Endothelial cell of umbilical vein (primary cell): ENCODE results near the gene CEP128. TPM values are rescaled to one million over a fixed set of nuclear protein-coding genes. Genes with fewer than 3 reads are reported as not detected.

Experiments used
- BruUV-seq: library from RNA; stranded (reverse); fragments of 400-500 nt; replicated peaks from 2 replicates; lab custom pipeline; 2021; lab: Mats Ljungman, UMichigan
- CTCF ChIA-PET: fragments of 300-600, 350-600 bp; sonication (Branson Sonifier 250); formaldehyde crosslinking; loops from one replicate; lab custom pipeline; 2021; ENCODE audit warnings: antibody characterized with exemption, inconsistent platforms; lab: Charles Lee
- POLR2A ChIA-PET: fragments of 300-600, 350-600 bp; sonication (Branson Sonifier 250); formaldehyde crosslinking; loops from one replicate; lab custom pipeline; 2021; ENCODE audit warnings: antibody characterized with exemption, inconsistent platforms; lab: Charles Lee
- DNase-seq: peaks from one replicate; pipeline ENCODE4 v3.0.0-alpha.2; 2011; ENCODE audit warnings: low read depth, low spot score
- FAIRE-seq: peaks from 2 replicates; lab custom pipeline; 2011; peaks lifted over from hg19 to GRCh38; lab: Jason Lieb, UNC
- H2AFZ ChIP-seq: 2 replicates; pipeline ENCODE4 v1.6.0; 2012; ENCODE audit warnings: low read depth, low read length, control low read depth, inconsistent platforms
- H3K27ac ChIP-seq: 2 replicates; pipeline ENCODE4 v1.5.1; 2011; ENCODE audit warnings: low read depth, mild to moderate bottlenecking, control low read depth, low read length, moderate library complexity; ENCODE audit not compliant: insufficient read depth
- H3K27me3 ChIP-seq, 2 experiments: 2 replicates each; pipeline versions ENCODE4 v1.6.0 to v1.6.1; 2011; ENCODE audit warnings: low read length in 2 of 2, mixed read lengths in 1 of 2; ENCODE audit not compliant: control insufficient read depth in 2 of 2, insufficient read depth in 2 of 2
- H3K36me3 ChIP-seq, 2 experiments: 2 replicates in 1 of 2; 3 replicates in 1 of 2; pipeline ENCODE4 v1.5.1; 2011; ENCODE audit warnings: low read length in 2 of 2, mild to moderate bottlenecking in 1 of 2, moderate library complexity in 1 of 2; ENCODE audit not compliant: control insufficient read depth in 2 of 2, insufficient read depth in 2 of 2; ENCODE audit errors: extremely low read depth in 1 of 2
- H3K4me1 ChIP-seq: 3 replicates; pipeline ENCODE4 v1.5.1; 2011; ENCODE audit warnings: mild to moderate bottlenecking, low read length; ENCODE audit not compliant: control insufficient read depth, insufficient read depth; ENCODE audit errors: extremely low read depth
- H3K4me2 ChIP-seq: 2 replicates; pipeline ENCODE4 v1.6.1; 2011; ENCODE audit warnings: low read length, control low read depth, mixed read lengths; ENCODE audit not compliant: insufficient read depth
- H3K4me3 ChIP-seq, 3 experiments: fragments of 200-600 bp in 1 of 3; sonication (generic), shearing (Covaris generic) in 1 of 3; replicated peaks in 1 of 3; 2 replicates each; pipeline ENCODE4 v1.5.1; 2011 to 2016; ENCODE audit warnings: control low read depth in 3 of 3, low read length in 3 of 3, mild to moderate bottlenecking in 2 of 3, inconsistent platforms in 1 of 3, low read depth in 1 of 3, moderate library complexity in 1 of 3; ENCODE audit not compliant: insufficient read depth in 1 of 3
- H3K79me2 ChIP-seq: 2 replicates; pipeline ENCODE4 v1.6.0; 2012; ENCODE audit warnings: low read length, inconsistent platforms; ENCODE audit not compliant: control insufficient read depth, insufficient read depth
- H3K9ac ChIP-seq: replicated peaks from 2 replicates; pipeline ENCODE3; 2011; ENCODE audit warnings: low read length, control low read depth; ENCODE audit not compliant: insufficient read depth; ENCODE audit errors: extremely low read depth
- H3K9me1 ChIP-seq: replicated peaks from 3 replicates; pipeline ENCODE4 v1.6.0; 2011; ENCODE audit warnings: mild to moderate bottlenecking, low read length; ENCODE audit not compliant: control insufficient read depth, insufficient read depth; ENCODE audit errors: extremely low read depth
- H3K9me3 ChIP-seq: replicated peaks from 2 replicates; pipeline ENCODE4 v1.5.1; 2012; ENCODE audit warnings: low read length, inconsistent platforms; ENCODE audit not compliant: control insufficient read depth, insufficient read depth
- H4K20me1 ChIP-seq: replicated peaks from 2 replicates; pipeline ENCODE3; 2011; ENCODE audit warnings: mild to moderate bottlenecking, low read length; ENCODE audit not compliant: control insufficient read depth, insufficient read depth; ENCODE audit errors: extremely low read depth
- EZH2 ChIP-seq: IDR thresholded peaks from 2 replicates; pipeline ENCODE4 v1.6.1; 2012; ENCODE audit warnings: borderline replicate concordance, low read depth, mild to moderate bottlenecking, moderate library complexity, low read length, inconsistent platforms; ENCODE audit not compliant: severe bottlenecking
- FOS ChIP-seq: IDR thresholded peaks from 2 replicates; pipeline ENCODE4 v1.6.1; 2011; ENCODE audit warnings: mild to moderate bottlenecking, low read length, moderate library complexity, borderline replicate concordance; ENCODE audit not compliant: insufficient read depth
- GATA2 ChIP-seq: IDR thresholded peaks from 2 replicates; pipeline ENCODE4 v1.7.0; 2011; ENCODE audit warnings: low read depth, mild to moderate bottlenecking, moderate library complexity, mixed read lengths, low read length; ENCODE audit not compliant: insufficient read length, insufficient read depth
- JUN ChIP-seq: IDR thresholded peaks from 2 replicates; pipeline ENCODE4 v1.6.1; 2011; ENCODE audit warnings: borderline replicate concordance, low read depth; ENCODE audit not compliant: insufficient read length, insufficient read depth
- MYC ChIP-seq: IDR thresholded peaks from one replicate; pipeline ENCODE4 v1.6.1; 2011; ENCODE audit warnings: mild to moderate bottlenecking, low read depth, low read length
- POLR2A ChIP-seq: IDR thresholded peaks from 2 replicates; pipeline ENCODE4 v1.6.1; 2012; ENCODE audit warnings: low read depth, mild to moderate bottlenecking, control low read depth, low read length
- POLR2AphosphoS5 ChIP-seq: IDR thresholded peaks from 2 replicates; pipeline ENCODE4 v1.6.1; 2012; ENCODE audit warnings: low read depth, mild to moderate bottlenecking, control low read depth, low read length, moderate library complexity; ENCODE audit not compliant: insufficient read depth
- dilution Hi-C: fragments of 300-500 bp; cut with MboI; formaldehyde crosslinking; loops from one replicate; pipeline ENCODE4 v1.15.0; 2019; ENCODE audit warnings: low sequenced_read_pairs; ENCODE audit not compliant: extremely low pct_ligation_motif_present
- intact Hi-C: fragments of 100-400 bp; cut with micrococcal nuclease; formaldehyde crosslinking; loops from one replicate; pipeline ENCODE4 v1.10.0; 2022
- polyA plus RNA-seq, 4 experiments: library from polyadenylated mRNA; depleted of rRNA in 3 of 4; stranded (reverse) in 3 of 4; unstranded in 1 of 4; fragments of >200 nt; gene quantifications; 2 replicates each; pipeline versions ENCODE4 v1.2.1 to v1.2.3, GENCODE V29; 2011 to 2012; ENCODE audit warnings: missing spikeins in 1 of 4
- total RNA-seq: library from RNA; stranded (reverse); gene quantifications from 2 replicates; pipeline ENCODE4 v1.2.3, GENCODE V29; 2021
- TF ChIP-seq, protein P1 (sequence below): IDR thresholded peaks from 2 replicates; pipeline ENCODE4 v1.6.1; 2011; ENCODE audit not compliant: insufficient read depth, insufficient read length
- TF ChIP-seq, protein P2 (sequence below), 2 donors: IDR thresholded peaks; 1 replicate in 1 of 2; 2 replicates in 1 of 2; pipeline ENCODE4 v1.5.1; 2011; ENCODE audit warnings: low read length in 2 of 2, mild to moderate bottlenecking in 2 of 2, moderate library complexity in 2 of 2, control low read depth in 1 of 2, inconsistent platforms in 1 of 2, low read depth in 1 of 2; ENCODE audit not compliant: insufficient read depth in 1 of 2; ENCODE audit errors: extremely low read depth in 1 of 2

Gene CEP128
- total and polyA plus RNA-seq, 2 donors (not counting 3 experiments of a cell fraction or from before 2014, with no cell fraction given) = 0.91 to 23.7 TPM

DNA sequence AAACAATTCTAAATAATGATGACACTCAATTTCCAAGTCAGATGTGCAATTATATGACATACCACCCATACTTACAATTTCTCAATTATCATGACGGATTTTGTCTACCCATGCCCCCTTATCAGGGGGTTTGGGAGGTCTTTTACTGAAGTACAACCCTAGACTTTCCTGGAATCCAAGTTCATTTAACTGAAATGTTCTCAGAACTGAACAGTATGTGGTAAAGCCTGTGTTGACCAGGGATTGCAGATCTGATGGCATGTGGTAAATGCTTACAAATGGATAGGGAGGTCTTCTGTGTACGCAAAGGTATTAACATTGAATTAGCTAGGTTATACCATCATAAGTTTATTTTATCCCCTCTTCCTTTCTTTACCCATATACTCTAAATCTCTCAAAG lies 281.8 kb downstream of the CEP128 start:
- Histone ChIP-seq H3K79me2 (no peaks in the 10 kb centered on the region), H3K27me3 (no peaks in the 10 kb centered on the region), H3K9ac (no peak overlapping the region), H3K36me3 (no peaks in the 10 kb centered on the region), H3K4me1 (peaks cover 18% of the 10 kb centered on the region), H3K4me3 (no peak overlapping the region), H2AFZ (no peak overlapping the region), H3K4me2 (no peak overlapping the region), H3K27ac (no peak overlapping the region), H4K20me1 (no peaks in the 10 kb centered on the region), H3K9me3 (no peaks in the 10 kb centered on the region), H3K9me1 (peaks cover 2% of the 10 kb centered on the region)
- TF ChIP-seq POLR2A (no peak), EZH2 (no peak), FOS (no peak)
- TF ChIP-seq, protein P1, sequence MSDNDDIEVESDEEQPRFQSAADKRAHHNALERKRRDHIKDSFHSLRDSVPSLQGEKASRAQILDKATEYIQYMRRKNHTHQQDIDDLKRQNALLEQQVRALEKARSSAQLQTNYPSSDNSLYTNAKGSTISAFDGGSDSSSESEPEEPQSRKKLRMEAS = no peak
- intact Hi-C loops = no loop called here
- POLR2A ChIA-PET = no interaction called here
- BruUV-seq = no TSS peak
- FAIRE-seq (no peak), DNase-seq (no peak)
- CTCF ChIA-PET = no interaction called here
- dilution Hi-C loops = no loop called here

DNA sequence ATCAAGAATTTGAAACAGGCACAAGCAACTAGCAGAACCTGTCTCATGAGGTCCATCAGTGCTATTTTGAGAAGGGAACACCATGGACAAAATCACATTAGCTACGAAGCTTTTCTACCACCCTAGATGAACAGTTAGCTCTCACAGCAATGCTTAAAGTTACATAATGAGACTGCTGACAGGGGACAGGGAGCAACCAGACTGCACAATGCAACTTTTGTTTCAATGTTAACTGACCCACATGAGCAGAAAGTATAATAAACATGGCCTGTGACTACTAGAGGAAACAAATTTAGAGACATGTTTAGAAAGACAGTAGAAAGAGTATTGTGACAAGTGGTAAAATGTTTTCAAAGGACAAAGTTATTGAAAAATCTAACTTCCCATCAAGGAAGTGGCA lies 282.8 kb downstream of the CEP128 start:
- Histone ChIP-seq H3K27ac (no peak overlapping the region), H3K9me3 (no peaks in the 10 kb centered on the region), H3K9ac (no peak overlapping the region), H3K79me2 (no peaks in the 10 kb centered on the region), H3K9me1 (peaks cover 2% of the 10 kb centered on the region), H4K20me1 (no peaks in the 10 kb centered on the region), H3K4me2 (no peak overlapping the region), H2AFZ (no peak overlapping the region), H3K27me3 (no peaks in the 10 kb centered on the region), H3K4me1 (peaks cover 8% of the 10 kb centered on the region), H3K4me3 (no peak overlapping the region), H3K36me3 (no peaks in the 10 kb centered on the region)
- no TSS peak for BruUV-seq
- DNase-seq (no peak), FAIRE-seq (no peak)
- ChIA-PET CTCF (no interaction called here), POLR2A (no interaction called here)
- dilution Hi-C loops = no loop called here
- intact Hi-C loops = no loop called here
- TF ChIP-seq POLR2AphosphoS5 (no peak), GATA2 (no peak), POLR2A (no peak), FOS (no peak), MYC (no peak), JUN (no peak), EZH2 (no peak)
- TF ChIP-seq, protein P2, sequence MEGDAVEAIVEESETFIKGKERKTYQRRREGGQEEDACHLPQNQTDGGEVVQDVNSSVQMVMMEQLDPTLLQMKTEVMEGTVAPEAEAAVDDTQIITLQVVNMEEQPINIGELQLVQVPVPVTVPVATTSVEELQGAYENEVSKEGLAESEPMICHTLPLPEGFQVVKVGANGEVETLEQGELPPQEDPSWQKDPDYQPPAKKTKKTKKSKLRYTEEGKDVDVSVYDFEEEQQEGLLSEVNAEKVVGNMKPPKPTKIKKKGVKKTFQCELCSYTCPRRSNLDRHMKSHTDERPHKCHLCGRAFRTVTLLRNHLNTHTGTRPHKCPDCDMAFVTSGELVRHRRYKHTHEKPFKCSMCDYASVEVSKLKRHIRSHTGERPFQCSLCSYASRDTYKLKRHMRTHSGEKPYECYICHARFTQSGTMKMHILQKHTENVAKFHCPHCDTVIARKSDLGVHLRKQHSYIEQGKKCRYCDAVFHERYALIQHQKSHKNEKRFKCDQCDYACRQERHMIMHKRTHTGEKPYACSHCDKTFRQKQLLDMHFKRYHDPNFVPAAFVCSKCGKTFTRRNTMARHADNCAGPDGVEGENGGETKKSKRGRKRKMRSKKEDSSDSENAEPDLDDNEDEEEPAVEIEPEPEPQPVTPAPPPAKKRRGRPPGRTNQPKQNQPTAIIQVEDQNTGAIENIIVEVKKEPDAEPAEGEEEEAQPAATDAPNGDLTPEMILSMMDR (IDR thresholded peaks at IDR 0.05; ENCODE audit: extremely low read depth in 1 of 2, insufficient read depth in 1 of 2, low read depth in 1 of 2, low read length in 2 of 2) = no peak
- TF ChIP-seq, protein P1 = no peak
